ENCODE data around the gene ARHGAP10.

ARHGAP10 gene

GRCh38 chr4:147969573-147970385, 237.9 kb downstream of the ARHGAP10 start:
- no peaks in the 10 kb centered on the region for H3K4me1 ChIP-seq (ENCODE audit: control insufficient read depth in 1 of 2, insufficient read depth in 2 of 2, low read length in 2 of 2)
- peaks cover 0 to 5% of the 10 kb centered on the region in 2 donors for H3K36me3 ChIP-seq (ENCODE audit: control insufficient read depth in 1 of 2, insufficient read depth in 2 of 2, low read length in 2 of 2)
- no peak overlapping the region for H3K4me3 ChIP-seq (ENCODE audit: low read depth in 1 of 2, low read length in 2 of 2)
- H3K27ac ChIP-seq (ENCODE audit: low read depth, low read length): no peak overlapping the region
- no peaks in the 10 kb centered on the region for H3K9me3 ChIP-seq (ENCODE audit: control insufficient read depth in 1 of 2, low read length in 2 of 2)
- no peak overlapping the region for H3K9ac ChIP-seq (ENCODE audit: low read depth in 1 of 2, low read length in 2 of 2)
- H3K27me3 ChIP-seq (ENCODE audit: control insufficient read depth in 1 of 2, insufficient read depth in 2 of 2, low read length in 2 of 2): no peaks in the 10 kb centered on the region

DNA sequence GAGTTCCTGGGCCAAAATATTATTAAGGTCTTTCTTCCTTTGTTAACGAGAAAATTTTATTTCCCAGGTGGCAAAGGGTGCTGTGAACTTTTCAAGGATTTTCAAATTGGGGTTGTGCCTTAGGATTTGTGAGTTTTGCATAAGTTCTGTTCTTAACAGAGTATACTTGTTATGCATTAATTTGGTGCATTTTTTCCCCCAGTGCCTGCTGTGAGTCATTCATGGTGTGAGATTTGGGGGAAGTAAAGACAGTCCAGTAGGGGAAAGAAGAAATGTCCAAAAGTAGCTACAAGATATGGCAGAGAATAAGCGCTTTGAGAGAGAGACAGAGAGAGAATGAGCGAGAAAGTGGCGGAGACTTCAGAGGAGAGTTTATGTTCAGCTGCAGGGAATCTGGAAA, 239.2 kb downstream of the ARHGAP10 start:
- Histone ChIP-seq H3K4me3 (ENCODE audit: low read depth in 1 of 2, low read length in 2 of 2) (no peak overlapping the region), H3K9me3 (ENCODE audit: control insufficient read depth in 1 of 2, low read length in 2 of 2) (no peaks in the 10 kb centered on the region), H3K36me3 (ENCODE audit: control insufficient read depth in 1 of 2, insufficient read depth in 2 of 2, low read length in 2 of 2) (peaks cover 0 to 5% of the 10 kb centered on the region in 2 donors), H3K9ac (ENCODE audit: low read depth in 1 of 2, low read length in 2 of 2) (no peak overlapping the region), H3K4me1 (ENCODE audit: control insufficient read depth in 1 of 2, insufficient read depth in 2 of 2, low read length in 2 of 2) (no peaks in the 10 kb centered on the region), H3K27me3 (ENCODE audit: control insufficient read depth in 1 of 2, insufficient read depth in 2 of 2, low read length in 2 of 2) (no peaks in the 10 kb centered on the region), H3K27ac (ENCODE audit: low read depth, low read length) (no peak overlapping the region)

- H3K4me3 ChIP-seq (ENCODE audit: low read depth in 1 of 2, low read length in 2 of 2): no peak overlapping the region
Observed at GRCh38 chr4:147975325-147975724, 243.4 kb downstream of the ARHGAP10 start.

DNA sequence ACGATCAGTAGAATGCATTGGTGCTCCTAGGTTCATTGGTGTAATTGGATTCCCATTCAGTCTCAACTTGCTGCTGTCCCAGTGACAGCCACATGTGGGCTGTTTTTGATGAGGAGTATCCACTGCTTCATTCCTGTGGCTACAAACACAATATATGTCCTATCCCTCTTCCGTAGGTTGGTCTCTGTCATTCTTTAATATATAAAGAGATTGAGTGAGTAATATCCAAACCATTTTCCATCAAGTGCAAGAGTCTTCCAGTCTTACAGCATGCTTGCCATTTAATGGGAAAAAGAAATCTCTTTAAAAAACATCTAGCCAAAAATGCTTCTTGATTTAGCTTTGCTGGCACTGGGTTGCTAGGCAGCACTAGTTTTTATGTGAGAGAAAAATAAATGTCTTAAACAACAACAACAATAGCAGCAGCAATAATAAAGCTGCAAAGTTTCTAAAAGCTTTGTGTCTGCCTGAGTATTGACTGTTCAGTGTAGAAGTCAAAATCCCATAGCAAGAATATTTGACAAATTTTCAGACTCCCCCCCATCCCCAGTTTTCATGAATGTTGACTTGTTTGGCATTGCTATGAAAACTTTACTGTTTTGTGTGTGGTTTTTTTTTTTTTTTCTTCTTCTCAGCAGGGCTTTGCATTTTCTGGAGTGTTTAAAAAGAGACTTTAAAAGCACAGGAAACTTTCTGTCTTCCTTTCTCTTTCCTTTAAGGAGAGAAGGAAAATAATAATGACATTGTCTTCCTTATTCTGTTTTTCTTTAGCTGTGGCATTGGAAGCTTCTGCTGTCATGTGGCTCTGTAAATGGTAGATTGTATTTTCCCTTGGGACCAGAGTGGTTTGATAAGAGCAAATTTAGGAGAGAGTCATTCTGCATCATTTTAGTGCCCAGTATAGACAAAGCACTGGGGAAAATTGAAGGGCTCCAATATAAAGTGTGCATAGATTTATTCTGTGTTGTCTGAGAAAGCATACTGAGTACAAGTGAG, 244.3 kb downstream of the ARHGAP10 start:
- Histone ChIP-seq H3K27me3 (ENCODE audit: control insufficient read depth in 1 of 2, insufficient read depth in 2 of 2, low read length in 2 of 2) (no peaks in the 10 kb centered on the region), H3K27ac (ENCODE audit: low read depth, low read length) (no peak overlapping the region), H3K4me1 (ENCODE audit: control insufficient read depth in 1 of 2, insufficient read depth in 2 of 2, low read length in 2 of 2) (no peaks in the 10 kb centered on the region), H3K9ac (ENCODE audit: low read depth in 1 of 2, low read length in 2 of 2) (no peak overlapping the region), H3K4me3 (ENCODE audit: low read depth in 1 of 2, low read length in 2 of 2) (no peak overlapping the region), H3K36me3 (ENCODE audit: control insufficient read depth in 1 of 2, insufficient read depth in 2 of 2, low read length in 2 of 2) (no peaks in the 10 kb centered on the region), H3K9me3 (ENCODE audit: control insufficient read depth in 1 of 2, low read length in 2 of 2) (no peaks in the 10 kb centered on the region)

More at GRCh38 chr4:147975325-147975724, 243.4 kb downstream of the ARHGAP10 start:
- Histone ChIP-seq H3K36me3 (ENCODE audit: control insufficient read depth in 1 of 2, insufficient read depth in 2 of 2, low read length in 2 of 2) (no peaks in the 10 kb centered on the region), H3K9me3 (ENCODE audit: control insufficient read depth in 1 of 2, low read length in 2 of 2) (no peaks in the 10 kb centered on the region), H3K4me1 (ENCODE audit: control insufficient read depth in 1 of 2, insufficient read depth in 2 of 2, low read length in 2 of 2) (no peaks in the 10 kb centered on the region), H3K27ac (ENCODE audit: low read depth, low read length) (no peak overlapping the region), H3K27me3 (ENCODE audit: control insufficient read depth in 1 of 2, insufficient read depth in 2 of 2, low read length in 2 of 2) (no peaks in the 10 kb centered on the region), H3K9ac (ENCODE audit: low read depth in 1 of 2, low read length in 2 of 2) (no peak overlapping the region)

- H3K9me3 ChIP-seq (ENCODE audit: control insufficient read depth in 1 of 2, low read length in 2 of 2): no peaks in the 10 kb centered on the region
- H3K4me3 ChIP-seq (ENCODE audit: low read depth in 1 of 2, low read length in 2 of 2): no peak overlapping the region
- H3K27ac ChIP-seq (ENCODE audit: low read depth, low read length): no peak overlapping the region
- no peaks in the 10 kb centered on the region for H3K27me3 ChIP-seq (ENCODE audit: control insufficient read depth in 1 of 2, insufficient read depth in 2 of 2, low read length in 2 of 2)
- H3K36me3 ChIP-seq (ENCODE audit: control insufficient read depth in 1 of 2, insufficient read depth in 2 of 2, low read length in 2 of 2): no peaks in the 10 kb centered on the region
- H3K9ac ChIP-seq (ENCODE audit: low read depth in 1 of 2, low read length in 2 of 2): no peak overlapping the region
- no peaks in the 10 kb centered on the region for H3K4me1 ChIP-seq (ENCODE audit: control insufficient read depth in 1 of 2, insufficient read depth in 2 of 2, low read length in 2 of 2)
Observed at GRCh38 chr4:147980586-147980985, 248.7 kb downstream of the ARHGAP10 start.

DNA sequence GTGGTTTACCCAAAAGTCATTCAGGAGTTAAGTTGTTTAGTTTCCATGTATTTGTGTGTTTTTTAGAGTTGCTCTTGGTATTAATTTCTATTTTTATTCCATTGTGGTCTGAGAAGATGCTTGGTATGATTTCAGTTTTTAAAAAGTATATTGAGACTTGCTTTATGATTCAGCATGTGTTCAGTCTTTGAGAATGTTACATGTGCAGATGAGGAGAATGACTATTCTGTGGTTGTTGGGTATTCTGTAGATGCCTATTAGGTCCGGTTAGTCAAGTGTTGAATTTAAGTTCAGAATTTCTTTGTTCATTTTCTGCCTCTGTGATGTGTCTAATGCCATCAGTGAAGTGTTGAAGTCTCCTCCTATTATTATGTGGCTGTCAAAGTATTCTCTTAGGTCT, 249.4 kb downstream of the ARHGAP10 start:
- no peaks in the 10 kb centered on the region for H3K4me1 ChIP-seq (ENCODE audit: control insufficient read depth in 1 of 2, insufficient read depth in 2 of 2, low read length in 2 of 2)
- H3K9ac ChIP-seq (ENCODE audit: low read depth in 1 of 2, low read length in 2 of 2): no peak overlapping the region
- no peaks in the 10 kb centered on the region for H3K27me3 ChIP-seq (ENCODE audit: control insufficient read depth in 1 of 2, insufficient read depth in 2 of 2, low read length in 2 of 2)
- no peak overlapping the region for H3K27ac ChIP-seq (ENCODE audit: low read depth, low read length)
- no peaks in the 10 kb centered on the region for H3K9me3 ChIP-seq (ENCODE audit: control insufficient read depth in 1 of 2, low read length in 2 of 2)
- H3K36me3 ChIP-seq (ENCODE audit: control insufficient read depth in 1 of 2, insufficient read depth in 2 of 2, low read length in 2 of 2): no peaks in the 10 kb centered on the region
- H3K4me3 ChIP-seq (ENCODE audit: low read depth in 1 of 2, low read length in 2 of 2): no peak overlapping the region

GRCh38 chr4:147984065-147984777, 252.3 kb downstream of the ARHGAP10 start:
- Histone ChIP-seq H3K4me3 (ENCODE audit: low read depth in 1 of 2, low read length in 2 of 2) (no peak overlapping the region), H3K4me1 (ENCODE audit: control insufficient read depth in 1 of 2, insufficient read depth in 2 of 2, low read length in 2 of 2) (no peaks in the 10 kb centered on the region), H3K36me3 (ENCODE audit: control insufficient read depth in 1 of 2, insufficient read depth in 2 of 2, low read length in 2 of 2) (no peaks in the 10 kb centered on the region), H3K9ac (ENCODE audit: low read depth in 1 of 2, low read length in 2 of 2) (no peak overlapping the region), H3K9me3 (ENCODE audit: control insufficient read depth in 1 of 2, low read length in 2 of 2) (no peaks in the 10 kb centered on the region), H3K27ac (ENCODE audit: low read depth, low read length) (no peak overlapping the region), H3K27me3 (ENCODE audit: control insufficient read depth in 1 of 2, insufficient read depth in 2 of 2, low read length in 2 of 2) (no peaks in the 10 kb centered on the region)

DNA sequence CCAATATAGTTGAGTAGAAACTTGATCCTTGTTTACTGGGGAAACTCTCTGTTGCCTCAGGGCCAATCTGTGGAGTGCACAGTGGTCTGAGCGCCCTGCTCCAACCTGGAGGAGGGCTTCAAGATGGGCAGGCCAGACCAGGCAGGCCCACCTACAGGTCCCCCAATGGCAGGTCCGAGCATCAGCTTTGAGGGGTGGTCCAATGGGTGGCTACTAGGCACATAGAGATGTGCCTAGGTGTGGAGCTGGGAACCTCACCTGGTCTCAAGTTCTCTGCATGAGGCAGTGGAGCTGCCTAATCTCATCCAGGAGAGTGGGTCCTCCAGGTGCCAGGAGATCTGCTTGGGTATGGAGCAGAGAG, 252.9 kb downstream of the ARHGAP10 start:
- Histone ChIP-seq H3K9me3 (ENCODE audit: control insufficient read depth in 1 of 2, low read length in 2 of 2) (no peaks in the 10 kb centered on the region), H3K36me3 (ENCODE audit: control insufficient read depth in 1 of 2, insufficient read depth in 2 of 2, low read length in 2 of 2) (no peaks in the 10 kb centered on the region), H3K9ac (ENCODE audit: low read depth in 1 of 2, low read length in 2 of 2) (no peak overlapping the region), H3K27me3 (ENCODE audit: control insufficient read depth in 1 of 2, insufficient read depth in 2 of 2, low read length in 2 of 2) (no peaks in the 10 kb centered on the region), H3K4me3 (ENCODE audit: low read depth in 1 of 2, low read length in 2 of 2) (no peak overlapping the region), H3K4me1 (ENCODE audit: control insufficient read depth in 1 of 2, insufficient read depth in 2 of 2, low read length in 2 of 2) (no peaks in the 10 kb centered on the region), H3K27ac (ENCODE audit: low read depth, low read length) (no peak overlapping the region)

- Histone ChIP-seq H3K4me3 (ENCODE audit: low read depth in 1 of 2, low read length in 2 of 2) (no peak overlapping the region), H3K4me1 (ENCODE audit: control insufficient read depth in 1 of 2, insufficient read depth in 2 of 2, low read length in 2 of 2) (no peaks in the 10 kb centered on the region), H3K27ac (ENCODE audit: low read depth, low read length) (no peak overlapping the region), H3K36me3 (ENCODE audit: control insufficient read depth in 1 of 2, insufficient read depth in 2 of 2, low read length in 2 of 2) (no peaks in the 10 kb centered on the region), H3K27me3 (ENCODE audit: control insufficient read depth in 1 of 2, insufficient read depth in 2 of 2, low read length in 2 of 2) (no peaks in the 10 kb centered on the region), H3K9ac (ENCODE audit: low read depth in 1 of 2, low read length in 2 of 2) (no peak overlapping the region), H3K9me3 (ENCODE audit: control insufficient read depth in 1 of 2, low read length in 2 of 2) (no peaks in the 10 kb centered on the region)
Observed at GRCh38 chr4:147985376-147985775, 253.5 kb downstream of the ARHGAP10 start.

Data from duodenal mucosa (tissue), 2 donors.